ENCODE data around the gene LENG8. TPM values are rescaled to one million over a fixed set of nuclear protein-coding genes. Genes with fewer than 3 reads are reported as not detected.
"Not testable (repeated sequence)": the region's sequence is repeated elsewhere in the genome, so short reads cannot be mapped to it uniquely, and the experiment has no call there.

The LENG8 gene
- total and polyA plus RNA-seq, 2 of the 8 experiments (the other 6 are each of a cell fraction or from before 2014, with no cell fraction given), result 62.2 to 108 TPM

- TF ChIP-seq BCL11A (IDR thresholded peaks at IDR 0.05; ENCODE audit: low read depth in 2 of 2, low read length in 2 of 2) (no peak), GTF2F1 (IDR thresholded peaks at IDR 0.05; ENCODE audit: borderline replicate concordance, low read depth, low read length) (no peak), POU5F1 (IDR thresholded peaks at IDR 0.05; ENCODE audit: low read depth, low read length) (no peak)
Measured at GRCh38 chr19:54492568-54492967, 43.6 kb downstream of the LENG8 start (continued).

- H3K4me3 ChIP-seq (ENCODE audit: extremely low read depth in 1 of 4, insufficient read depth in 2 of 4, low read depth in 3 of 4, low read length in 4 of 4); H4K91ac ChIP-seq (replicated peaks; ENCODE audit: insufficient read length, low read length); H3K27me3 ChIP-seq (replicated peaks in 1 of 4; ENCODE audit: control insufficient read depth in 3 of 4, extremely low read depth in 1 of 4, insufficient read depth in 3 of 4, low read length in 3 of 4); H3K27ac ChIP-seq (ENCODE audit: low read depth, low read length); H3K56ac ChIP-seq (replicated peaks; ENCODE audit: insufficient read length, low read depth, low read length); H3K36me3 ChIP-seq (ENCODE audit: control insufficient read depth in 2 of 4, insufficient read depth in 4 of 4, low read length in 3 of 4); CTCF ChIA-PET (ENCODE audit: partially characterized antibody); H4K8ac ChIP-seq (ENCODE audit: extremely low read depth, insufficient read depth, low read length); H4K20me1 ChIP-seq (replicated peaks in 1 of 2; ENCODE audit: control insufficient read depth in 1 of 2, insufficient read depth in 2 of 2, low read length in 2 of 2); H3K79me1 ChIP-seq (ENCODE audit: low read depth, low read length); H2BK120ac ChIP-seq (replicated peaks; ENCODE audit: low read depth, low read length); H2AK5ac ChIP-seq (ENCODE audit: low read depth, low read length); H3K14ac ChIP-seq (ENCODE audit: insufficient read length); H3K4me2 ChIP-seq (ENCODE audit: insufficient read depth in 1 of 2, low read depth in 2 of 2, low read length in 2 of 2); H3K18ac ChIP-seq (ENCODE audit: extremely low read depth, low read length); POLR2A ChIA-PET (ENCODE audit: partially characterized antibody); H2BK20ac ChIP-seq (ENCODE audit: low read length); H3K9ac ChIP-seq (replicated peaks in 1 of 4; ENCODE audit: extremely low read depth in 1 of 4, low read depth in 3 of 4, low read length in 3 of 4); H2BK15ac ChIP-seq (ENCODE audit: low read length); H3K79me2 ChIP-seq (ENCODE audit: control insufficient read depth in 1 of 2, insufficient read depth in 2 of 2, low read length in 2 of 2); H2BK12ac ChIP-seq (ENCODE audit: low read depth, low read length); H2BK5ac ChIP-seq (ENCODE audit: low read depth, low read length); H2AFZ ChIP-seq (ENCODE audit: low read length); H4K5ac ChIP-seq (ENCODE audit: insufficient read length, low read depth, low read length); H3K4ac ChIP-seq (replicated peaks; ENCODE audit: insufficient read length, low read depth, low read length); H3K4me1 ChIP-seq (replicated peaks in 1 of 4; ENCODE audit: control insufficient read depth in 3 of 4, insufficient read depth in 4 of 4, low read length in 3 of 4); DNase-seq (ENCODE audit: low read depth in 1 of 2, low spot score in 2 of 2); H3K23me2 ChIP-seq (ENCODE audit: low read depth, low read length); H3K23ac ChIP-seq (ENCODE audit: insufficient read length); FAIRE-seq: not testable (repeated sequence)
- 85% methylated on average over 5 of the region's 5 CpGs; no CpG with 5 or more reads in 1 of the 2 experiments for WGBS, 2 experiments (ENCODE audit: extremely low coverage in 1 of 2, insufficient coverage in 1 of 2, insufficient read length in 1 of 2, insufficient replicate concordance in 2 of 2, low coverage in 1 of 2, low lambda C conversion rate in 2 of 2, missing lambda C conversion rate in 1 of 2)
- H3K9me3 ChIP-seq (ENCODE audit: insufficient read depth in 2 of 2, low read depth in 1 of 2, low read length in 1 of 2), result peaks cover 33 to 74% of the 10 kb centered on the region in 2 experiments
Measured at GRCh38 chr19:54493056-54493455, 44.1 kb downstream of the LENG8 start.

Measured in H1 (cell line).